H9 (cell line): ENCODE results near the gene HOXC10. TPM values are rescaled to one million over a fixed set of nuclear protein-coding genes. Genes with fewer than 3 reads are reported as not detected.

Source experiments
- DNase-seq: peaks from one replicate; pipeline ENCODE4 v3.0.0-alpha.2; 2017
- H2AFZ ChIP-seq: one replicate; pipeline ENCODE4 v1.6.1; 2013; ENCODE audit warnings: mild to moderate bottlenecking, low read length, control low read depth, moderate library complexity
- H2AK5ac ChIP-seq: 2 replicates; pipeline ENCODE4 v1.6.1; 2013; ENCODE audit warnings: low read length, control low read depth, mixed read lengths; ENCODE audit not compliant: insufficient read length
- H2BK120ac ChIP-seq: one replicate; pipeline ENCODE4 v1.6.1; 2013; ENCODE audit warnings: low read depth, mild to moderate bottlenecking, low read length, control low read depth, inconsistent platforms; ENCODE audit not compliant: poor library complexity, severe bottlenecking
- H2BK12ac ChIP-seq: 2 replicates; pipeline ENCODE4 v1.6.1; 2013; ENCODE audit warnings: low read length, control low read depth, mixed read lengths, low read depth; ENCODE audit not compliant: insufficient read length
- H2BK15ac ChIP-seq: 2 replicates; pipeline ENCODE4 v1.6.1; 2013; ENCODE audit warnings: low read depth, low read length, control low read depth
- H2BK20ac ChIP-seq: one replicate; pipeline ENCODE4 v1.6.1; 2013; ENCODE audit warnings: low read depth, mild to moderate bottlenecking, low read length, control low read depth, inconsistent platforms; ENCODE audit not compliant: poor library complexity, severe bottlenecking
- H2BK5ac ChIP-seq: 2 replicates; pipeline ENCODE4 v1.6.1; 2013; ENCODE audit warnings: low read length, control low read depth, mixed read lengths; ENCODE audit not compliant: insufficient read length
- H3K14ac ChIP-seq: 2 replicates; pipeline ENCODE4 v1.6.1; 2013; ENCODE audit warnings: low read length, control low read depth; ENCODE audit not compliant: insufficient read depth
- H3K18ac ChIP-seq: 2 replicates; pipeline ENCODE4 v1.6.1; 2013; ENCODE audit warnings: low read depth, mild to moderate bottlenecking, mixed read lengths, low read length, control low read depth; ENCODE audit not compliant: insufficient read length
- H3K23ac ChIP-seq: 2 replicates; pipeline ENCODE4 v1.6.1; 2013; ENCODE audit warnings: low read length, control low read depth, mixed read lengths, low read depth; ENCODE audit not compliant: insufficient read length
- H3K23me2 ChIP-seq: 2 replicates; pipeline ENCODE4 v1.6.1; 2013; ENCODE audit warnings: low read depth, mild to moderate bottlenecking, mixed read lengths, low read length, control low read depth; ENCODE audit not compliant: insufficient read length, poor library complexity, severe bottlenecking
- H3K27ac ChIP-seq: 2 replicates; pipeline ENCODE4 v1.5.1; 2013; ENCODE audit warnings: low read length, control low read depth, mixed read lengths, low read depth; ENCODE audit not compliant: insufficient read length
- H3K27me3 ChIP-seq: 2 replicates; pipeline ENCODE4 v1.6.1; 2013; ENCODE audit warnings: low read length, control low read depth, inconsistent platforms; ENCODE audit not compliant: insufficient read depth
- H3K4ac ChIP-seq: 2 replicates; pipeline ENCODE4 v1.6.1; 2013; ENCODE audit warnings: low read depth, mild to moderate bottlenecking, control low read depth, inconsistent platforms, low read length, moderate library complexity
- H3K4me1 ChIP-seq: 2 replicates; pipeline ENCODE4 v1.6.1; 2013; ENCODE audit warnings: low read length, control low read depth, inconsistent platforms; ENCODE audit not compliant: insufficient read depth
- H3K4me2 ChIP-seq: 2 replicates; pipeline ENCODE4 v1.6.1; 2013; ENCODE audit warnings: low read length, control low read depth, mixed read lengths; ENCODE audit not compliant: insufficient read length, insufficient read depth
- H3K56ac ChIP-seq: 2 replicates; pipeline ENCODE4 v1.6.1; 2013; ENCODE audit warnings: low read depth, mild to moderate bottlenecking, mixed read lengths, low read length, control low read depth; ENCODE audit not compliant: insufficient read length
- H3K79me1 ChIP-seq: 2 replicates; pipeline ENCODE4 v1.6.1; 2013; ENCODE audit warnings: low read depth, mild to moderate bottlenecking, moderate library complexity, low read length, control low read depth, inconsistent platforms; ENCODE audit not compliant: insufficient read depth, poor library complexity, severe bottlenecking
- H3K79me2 ChIP-seq: 2 replicates; pipeline ENCODE4 v1.6.1; 2013; ENCODE audit warnings: low read length, control low read depth, inconsistent platforms; ENCODE audit not compliant: insufficient read depth
- H3K9ac ChIP-seq: 2 replicates; pipeline ENCODE4 v1.6.1; 2013; ENCODE audit warnings: low read length, control low read depth, mixed read lengths; ENCODE audit not compliant: insufficient read length; ENCODE audit errors: extremely low read depth
- H3K9me3 ChIP-seq: one replicate; pipeline ENCODE4 v1.6.1; 2013; ENCODE audit warnings: low read depth, low read length, inconsistent platforms; ENCODE audit not compliant: control insufficient read depth
- H3T11ph ChIP-seq: one replicate; pipeline ENCODE4 v1.6.1; 2013; ENCODE audit warnings: mild to moderate bottlenecking, low read length, control low read depth, inconsistent platforms
- H4K20me1 ChIP-seq: one replicate; pipeline ENCODE4 v1.6.1; 2013; ENCODE audit not compliant: control insufficient read depth, insufficient read length, insufficient read depth
- H4K5ac ChIP-seq: 2 replicates; pipeline ENCODE4 v1.6.1; 2013; ENCODE audit warnings: low read depth, mild to moderate bottlenecking, mixed read lengths, low read length, control low read depth; ENCODE audit not compliant: insufficient read length
- H4K8ac ChIP-seq: replicated peaks from 2 replicates; pipeline ENCODE4 v1.6.1; 2013; ENCODE audit warnings: low read length, control low read depth, mixed read lengths, low read depth; ENCODE audit not compliant: insufficient read length
- H4K91ac ChIP-seq: 2 replicates; pipeline ENCODE4 v1.6.1; 2013; ENCODE audit warnings: low read depth, mild to moderate bottlenecking, moderate library complexity, mixed read lengths, low read length, control low read depth; ENCODE audit not compliant: insufficient read length
- H3K27ac Mint-ChIP-seq, 3 experiments: 2 replicates in 2 of 3; 3 replicates in 1 of 3; pipeline ENCODE4 v1.8.0; 2020 to 2021; ENCODE audit warnings: mixed read lengths in 3 of 3, mild to moderate bottlenecking in 1 of 3, moderate library complexity in 1 of 3
- H3K27me3 Mint-ChIP-seq: 2 replicates; pipeline ENCODE4 v1.8.0; 2021; ENCODE audit warnings: low read depth, mild to moderate bottlenecking, moderate library complexity, mixed read lengths
- H3K36me3 Mint-ChIP-seq, 3 experiments: 2 replicates in 2 of 3; 3 replicates in 1 of 3; pipeline ENCODE4 v1.8.0; 2020 to 2021; ENCODE audit warnings: low read depth in 3 of 3, mixed read lengths in 3 of 3; ENCODE audit not compliant: insufficient read depth in 1 of 3
- H3K4me1 Mint-ChIP-seq, 2 experiments: 2 replicates each; pipeline ENCODE4 v1.8.0; 2020; ENCODE audit warnings: mixed read lengths in 2 of 2
- H3K4me3 Mint-ChIP-seq, 2 experiments: 2 replicates in 1 of 2; 3 replicates in 1 of 2; pipeline ENCODE4 v1.8.0; 2020 to 2021; ENCODE audit warnings: mild to moderate bottlenecking in 2 of 2, mixed read lengths in 2 of 2, moderate library complexity in 1 of 2
- H3K9me3 Mint-ChIP-seq, 2 experiments: 2 replicates in 1 of 2; 3 replicates in 1 of 2; pipeline ENCODE4 v1.8.0; 2020; ENCODE audit warnings: mild to moderate bottlenecking in 2 of 2, mixed read lengths in 2 of 2, moderate library complexity in 1 of 2
- CTCF ChIP-seq: fragments of 200-600 bp; sonication (generic); conservative IDR thresholded peaks from 3 replicates; pipeline ENCODE4 v1.8.0; 2021; ENCODE audit warnings: antibody characterized with exemption, mild to moderate bottlenecking
- WGBS: extraction: QIAGEN DNeasy Blood & Tissue Kit; methylation state at CpG from one replicate; pipeline ENCODE4 v1.1.7; 2013; ENCODE audit warnings: missing lambda C conversion rate, low lambda C conversion rate, mixed read lengths; ENCODE audit not compliant: insufficient read length; ENCODE audit errors: extremely low coverage; 5-methylcytosine and 5-hydroxymethylcytosine counted together
- total RNA-seq: library from RNA; stranded (reverse); gene quantifications from 2 replicates; pipeline ENCODE4 v1.2.1, GENCODE V29; 2021

HOXC10 gene
- total RNA-seq, 1 experiment from 2014 or later: not detected

GRCh38 chr12:53954694-53955035 lies 30.3 kb upstream of the HOXC10 start, which contains the start of gene HOXC12:
HOXC12 (plus strand) TSS chr12:53954903; CDS start chr12:53954930, 27 bp downstream.
- Mint-ChIP-seq H3K9me3 (peaks cover 0 to 3% of the 10 kb centered on the region in 2 experiments; a peak in 2 of 5 replicates), H3K27ac (no peak within 1 kb of the TSS), H3K36me3 (no peaks in the 10 kb centered on the region; a peak in 2 of 7 replicates), H3K4me1 (peaks cover 6 to 20% of the 10 kb centered on the region in 2 experiments; a peak in 3 of 4 replicates), H3K4me3 (no peak within 1 kb of the TSS), H3K27me3 (peaks cover 99% of the 10 kb centered on the region)
- Histone ChIP-seq H4K20me1 (no peaks in the 10 kb centered on the region), H2AFZ (no peak within 1 kb of the TSS), H3K9me3 (no peaks in the 10 kb centered on the region), H3K4ac (no peak within 1 kb of the TSS), H3K23me2 (no peaks in the 10 kb centered on the region), H2BK120ac (no peak within 1 kb of the TSS), H3K79me1 (no peaks in the 10 kb centered on the region), H4K5ac (no peak within 1 kb of the TSS), H2BK12ac (no peak within 1 kb of the TSS), H3K9ac (no peak within 1 kb of the TSS), H3K4me1 (no peaks in the 10 kb centered on the region), H4K8ac (no peak within 1 kb of the TSS), H3K23ac (no peak within 1 kb of the TSS), H2BK15ac (no peak within 1 kb of the TSS), H3K56ac (no peak within 1 kb of the TSS), H3K14ac (no peak within 1 kb of the TSS; the same call in 1 of the 2 replicates), H4K91ac (no peak within 1 kb of the TSS), H3K27ac (no peak within 1 kb of the TSS), H2BK5ac (no peak within 1 kb of the TSS), H3T11ph (no peak within 1 kb of the TSS), H3K27me3 (peaks cover 99% of the 10 kb centered on the region), H3K79me2 (no peaks in the 10 kb centered on the region), H3K4me2 (no peak within 1 kb of the TSS), H3K18ac (no peak within 1 kb of the TSS), H2AK5ac (no peak within 1 kb of the TSS), H2BK20ac (no peak within 1 kb of the TSS)
- no peak for DNase-seq
- WGBS: no CpG with 5 or more reads among the region's 20 CpGs
- no peak for TF ChIP-seq CTCF
